MM.1S (cell line): Measurements from ENCODE around the gene C12orf42.

Experiments
- DNase-seq: peaks from one replicate; pipeline ENCODE4 v3.0.0-alpha.2; 2015
- H2AFZ ChIP-seq: fragments of 300-600 bp; sonication (generic); 2 replicates; pipeline ENCODE4 v1.6.0; 2016; ENCODE audit warnings: antibody characterized with exemption, low read length
- H3F3A ChIP-seq: fragments of 300-600 bp; sonication (generic); 2 replicates; pipeline ENCODE4 v1.6.1; 2016; ENCODE audit warnings: mild to moderate bottlenecking, antibody characterized with exemption, low read length, moderate library complexity, mixed read lengths; ENCODE audit not compliant: insufficient read depth
- H3K27ac ChIP-seq: fragments of 300-600 bp; sonication (generic); 2 replicates; pipeline ENCODE4 v1.5.1; 2016; ENCODE audit warnings: mild to moderate bottlenecking, low read length
- H3K27me3 ChIP-seq: fragments of 300-600 bp; sonication (generic); replicated peaks from 2 replicates; pipeline ENCODE4 v1.6.0; 2016; ENCODE audit warnings: low read length; ENCODE audit not compliant: insufficient read depth
- H3K36me3 ChIP-seq: fragments of 300-600 bp; sonication (generic); replicated peaks from 2 replicates; pipeline ENCODE4 v1.6.1; 2016; ENCODE audit warnings: mild to moderate bottlenecking, low read length, mixed read lengths; ENCODE audit not compliant: insufficient read depth
- H3K4me1 ChIP-seq: fragments of 300-600 bp; sonication (generic); 2 replicates; pipeline ENCODE4 v1.6.1; 2016; ENCODE audit warnings: low read length, mixed read lengths
- H3K4me2 ChIP-seq: fragments of 300-600 bp; sonication (generic); 2 replicates; pipeline ENCODE4 v1.6.0; 2016; ENCODE audit warnings: low read depth, low read length
- H3K4me3 ChIP-seq: fragments of 300-600 bp; sonication (generic); 2 replicates; pipeline ENCODE4 v1.5.1; 2016; ENCODE audit warnings: low read length, mixed read lengths
- H3K79me2 ChIP-seq: fragments of 300-600 bp; sonication (generic); 2 replicates; pipeline ENCODE4 v1.6.1; 2016; ENCODE audit warnings: mixed run types, low read length, mixed read lengths
- H3K9ac ChIP-seq: fragments of 300-600 bp; sonication (generic); 2 replicates; pipeline ENCODE4 v1.6.1; 2016; ENCODE audit warnings: low read length, mixed read lengths
- H3K9me2 ChIP-seq: fragments of 300-600 bp; sonication (generic); replicated peaks from 2 replicates; pipeline ENCODE4 v1.6.1; 2016; ENCODE audit warnings: mild to moderate bottlenecking, low read length, mixed read lengths; ENCODE audit not compliant: insufficient read depth
- H3K9me3 ChIP-seq: fragments of 300-600 bp; sonication (generic); replicated peaks from 2 replicates; pipeline ENCODE4 v1.6.1; 2016; ENCODE audit warnings: mild to moderate bottlenecking, low read length, mixed read lengths; ENCODE audit not compliant: insufficient read depth
- H4K20me1 ChIP-seq: fragments of 300-600 bp; sonication (generic); 2 replicates; pipeline ENCODE4 v1.6.1; 2016; ENCODE audit warnings: mild to moderate bottlenecking, low read length, moderate library complexity, mixed read lengths; ENCODE audit not compliant: insufficient read depth
- CTCF ChIP-seq: fragments of 300-600 bp; sonication (generic); IDR thresholded peaks from 2 replicates; pipeline ENCODE4 v1.5.1; 2016; ENCODE audit warnings: antibody characterized with exemption, low read length, mixed read lengths
- EZH2 ChIP-seq: fragments of 300-600 bp; sonication (generic); optimal IDR thresholded peaks from 2 replicates; pipeline ENCODE3; 2017; ENCODE audit warnings: low read depth, mild to moderate bottlenecking, antibody characterized with exemption, low read length, mixed read lengths
- EZH2phosphoT487 ChIP-seq: fragments of 300-600 bp; sonication (generic); IDR thresholded peaks from 2 replicates; pipeline ENCODE4 v1.6.1; 2018; ENCODE audit warnings: antibody characterized with exemption, low read length

Gene C12orf42

DNA sequence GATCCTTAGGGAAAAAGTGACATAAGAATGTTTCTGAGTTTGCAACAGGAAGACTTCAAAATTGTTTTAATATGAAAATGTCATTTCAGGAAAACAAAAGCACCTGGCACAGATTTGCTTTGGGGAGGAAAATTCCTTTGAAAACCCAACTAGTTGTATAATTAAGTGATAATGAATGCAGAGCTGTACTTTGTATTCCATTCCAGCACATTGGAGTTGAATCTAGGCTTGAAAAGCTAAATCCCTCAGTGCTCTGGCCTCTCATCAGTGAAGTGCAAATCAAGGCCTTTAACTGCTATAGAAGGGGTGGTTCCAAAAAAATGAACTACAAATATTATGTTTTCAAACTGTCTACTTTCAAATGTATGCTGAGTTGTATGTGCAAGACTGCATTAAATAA, 19.6 kb upstream of the C12orf42 start:
- Histone ChIP-seq H3K27me3 (no peaks in the 10 kb centered on the region), H3K4me2 (no peak overlapping the region), H3F3A (no peaks in the 10 kb centered on the region), H3K27ac (no peak overlapping the region), H3K9me3 (no peaks in the 10 kb centered on the region), H3K4me3 (no peak overlapping the region), H3K36me3 (no peaks in the 10 kb centered on the region), H3K9me2 (no peaks in the 10 kb centered on the region), H4K20me1 (no peaks in the 10 kb centered on the region), H3K79me2 (no peaks in the 10 kb centered on the region), H2AFZ (no peak overlapping the region), H3K9ac (no peak overlapping the region), H3K4me1 (no peaks in the 10 kb centered on the region)
- DNase-seq = no peak
- no peak for TF ChIP-seq EZH2phosphoT487
- no peak for TF ChIP-seq CTCF
- TF ChIP-seq EZH2 = no peak

- H3K79me2 ChIP-seq = no peaks in the 10 kb centered on the region
- no peaks in the 10 kb centered on the region for H3K36me3 ChIP-seq
- H3K27ac ChIP-seq = no peak overlapping the region
- H3K9me2 ChIP-seq = no peaks in the 10 kb centered on the region
- no peaks in the 10 kb centered on the region for H3K27me3 ChIP-seq
- no peak overlapping the region for H3K4me3 ChIP-seq
- H3K9me3 ChIP-seq = no peaks in the 10 kb centered on the region
- H4K20me1 ChIP-seq = no peaks in the 10 kb centered on the region
- no peaks in the 10 kb centered on the region for H3F3A ChIP-seq
- H2AFZ ChIP-seq = no peak overlapping the region
- H3K9ac ChIP-seq = no peak overlapping the region
- TF ChIP-seq EZH2phosphoT487 (no peak), EZH2 (no peak), CTCF (no peak)
- no peak overlapping the region for H3K4me2 ChIP-seq
- no peaks in the 10 kb centered on the region for H3K4me1 ChIP-seq
- no peak for DNase-seq
These were observed 18.1 kb upstream of the C12orf42 start for GRCh38 chr12:103513875-103514274.

DNA sequence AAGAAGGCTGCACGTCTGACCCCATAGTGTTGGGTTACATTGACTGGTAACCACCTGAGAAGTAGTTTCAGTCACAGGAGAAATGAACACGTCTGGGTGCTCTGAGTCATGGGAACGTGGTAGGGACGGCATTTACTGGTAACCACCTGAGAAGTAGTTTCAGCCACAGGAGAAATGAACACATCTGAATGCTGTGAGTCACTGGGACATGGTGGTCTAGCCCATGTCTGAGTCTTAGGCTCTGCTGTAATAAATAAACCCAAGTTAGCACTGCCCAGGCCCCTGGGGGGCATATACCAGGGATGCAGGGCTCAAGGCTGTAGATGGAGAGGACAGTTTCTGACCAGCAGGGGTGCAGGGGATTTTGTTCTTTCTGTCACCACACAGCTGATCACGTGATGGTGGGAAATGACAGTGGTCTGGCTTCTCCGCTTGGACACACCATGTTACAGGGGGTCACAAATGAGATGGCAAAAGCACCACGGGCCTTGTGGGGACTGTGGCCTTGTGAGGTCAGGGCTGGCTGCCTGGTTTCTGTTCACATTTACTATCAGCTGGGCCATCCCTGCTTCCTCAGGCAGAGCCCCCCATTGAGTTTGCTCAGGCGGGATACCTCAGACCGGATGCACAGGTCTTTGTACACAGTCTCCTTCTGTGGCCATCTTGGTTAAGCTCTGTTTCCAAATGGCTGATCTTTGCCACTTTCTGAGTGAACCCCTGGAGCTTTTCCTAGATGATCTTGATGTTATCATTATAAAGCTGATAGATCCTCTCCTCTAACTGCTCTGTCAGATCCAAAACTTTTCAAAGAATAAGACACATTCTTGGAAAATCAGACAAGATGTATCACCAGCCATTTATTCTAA, 9.8 kb upstream of the C12orf42 start:
- no peak overlapping the region for H2AFZ ChIP-seq
- peak; percentile 86 for DNase-seq

More for the DNA sequence above, 9.8 kb upstream of the C12orf42 start:
- no peak overlapping the region for H3K9ac ChIP-seq
- H3K27me3 ChIP-seq = 0 out of 2 replicates have a peak, but pooled peaks cover 3% of the 10 kb centered on the region
- no peaks in the 10 kb centered on the region; the same call in 1 of the 2 replicates for H3F3A ChIP-seq
- peaks cover 11% of the 10 kb centered on the region for H3K4me1 ChIP-seq
- peak overlapping the region; percentile 16; the same call in 1 of the 2 replicates for H3K4me2 ChIP-seq
- no peak overlapping the region for H3K4me3 ChIP-seq
- no peaks in the 10 kb centered on the region for H3K36me3 ChIP-seq
- no peak for TF ChIP-seq EZH2
- no peak for TF ChIP-seq CTCF
- TF ChIP-seq EZH2phosphoT487 = no peak
- H3K9me2 ChIP-seq = no peaks in the 10 kb centered on the region
- no peaks in the 10 kb centered on the region for H4K20me1 ChIP-seq
- H3K79me2 ChIP-seq = no peaks in the 10 kb centered on the region
- no peak overlapping the region for H3K27ac ChIP-seq
- no peaks in the 10 kb centered on the region for H3K9me3 ChIP-seq
